Measurements from ENCODE around the gene ZNF618.

The ZNF618 gene

DNA sequence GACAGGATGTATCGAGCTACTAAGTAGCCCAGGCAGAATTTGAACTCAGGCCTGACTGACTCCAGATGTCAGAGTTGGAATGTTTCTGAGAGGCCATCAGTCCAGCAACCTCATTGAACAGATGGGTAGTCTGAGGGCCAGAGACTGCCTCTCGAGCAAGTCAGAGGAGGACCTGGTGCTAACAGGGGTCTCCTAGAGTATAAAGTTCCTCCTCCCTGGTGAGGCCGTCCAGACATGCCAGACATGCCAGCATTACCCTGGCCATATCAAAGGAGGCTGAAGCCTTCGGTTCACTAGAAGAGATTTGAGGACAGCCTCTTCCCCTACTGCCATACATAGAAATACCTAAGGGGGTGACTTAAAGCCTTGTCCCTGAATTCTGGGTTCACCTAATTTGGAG is 81.2 kb downstream of the ZNF618 start:
- no peak for DNase-seq (ENCODE audit: low read depth)

DNA sequence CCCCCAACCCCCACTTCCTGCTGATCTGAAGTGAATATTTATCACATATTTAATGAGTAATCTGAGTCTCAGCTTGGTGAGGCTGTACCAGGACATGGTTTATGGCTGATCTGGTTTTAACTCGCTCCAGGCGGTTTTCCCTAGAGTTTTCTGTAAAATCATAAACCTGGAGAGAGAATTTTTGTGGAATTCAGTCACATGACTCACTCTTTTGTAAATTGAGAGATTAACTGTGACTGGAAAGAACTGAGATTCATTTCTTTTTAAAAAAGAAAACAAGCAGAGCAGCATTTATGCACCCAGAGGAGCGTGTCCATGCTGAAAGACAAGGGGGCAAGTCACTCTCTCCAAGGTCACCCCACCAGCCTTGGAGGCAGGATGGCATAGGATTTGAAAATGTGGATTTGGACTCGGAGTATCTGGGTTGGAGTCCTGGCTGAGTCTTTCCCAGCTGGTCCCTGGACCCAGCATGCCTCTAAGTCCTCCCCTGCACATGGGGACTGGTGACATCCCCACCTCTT is 81.8 kb downstream of the ZNF618 start:
- no peak for DNase-seq (ENCODE audit: low read depth)

DNA sequence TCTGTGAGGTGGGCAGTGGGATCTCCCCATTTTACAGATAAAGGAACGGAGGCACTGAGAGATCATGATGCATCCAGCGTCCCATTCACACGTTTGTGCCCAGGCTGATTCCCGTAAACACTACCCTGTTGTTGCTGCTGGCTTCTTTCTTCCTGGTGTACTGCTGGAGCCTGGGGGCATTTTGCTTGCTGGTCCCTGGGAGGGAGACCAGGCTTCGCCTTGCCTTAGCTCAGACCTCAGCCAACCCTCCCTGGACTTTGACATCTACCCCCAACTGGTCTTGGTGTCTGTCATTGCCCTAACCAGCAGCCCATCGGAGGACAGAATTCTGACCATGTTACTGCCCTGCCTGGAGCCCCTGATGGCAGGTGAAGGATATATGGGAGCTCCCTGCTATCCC is 82.4 kb downstream of the ZNF618 start:
- no peak for DNase-seq (ENCODE audit: low read depth)

DNA sequence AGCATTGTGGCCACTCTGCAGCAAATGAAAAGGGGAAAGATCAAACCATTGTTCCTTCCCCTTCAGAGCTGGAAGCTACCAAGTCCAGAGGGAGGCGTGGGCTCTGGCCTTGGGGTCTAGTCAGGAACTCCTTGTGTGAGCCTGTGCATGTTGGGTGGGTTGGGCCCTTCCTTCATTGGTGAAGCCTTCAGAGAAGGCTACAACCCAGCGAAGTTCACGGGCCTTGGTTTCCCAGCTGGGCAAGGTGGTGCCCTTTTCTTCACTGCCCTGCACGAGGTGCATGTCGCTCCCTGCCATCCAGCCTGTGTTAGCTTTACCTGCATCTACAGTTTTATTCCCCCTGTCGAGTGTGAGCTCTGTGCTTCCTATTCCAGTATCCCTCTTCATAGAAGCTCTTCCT is 84.7 kb downstream of the ZNF618 start:
- DNase-seq (ENCODE audit: low read depth) = no peak

DNA sequence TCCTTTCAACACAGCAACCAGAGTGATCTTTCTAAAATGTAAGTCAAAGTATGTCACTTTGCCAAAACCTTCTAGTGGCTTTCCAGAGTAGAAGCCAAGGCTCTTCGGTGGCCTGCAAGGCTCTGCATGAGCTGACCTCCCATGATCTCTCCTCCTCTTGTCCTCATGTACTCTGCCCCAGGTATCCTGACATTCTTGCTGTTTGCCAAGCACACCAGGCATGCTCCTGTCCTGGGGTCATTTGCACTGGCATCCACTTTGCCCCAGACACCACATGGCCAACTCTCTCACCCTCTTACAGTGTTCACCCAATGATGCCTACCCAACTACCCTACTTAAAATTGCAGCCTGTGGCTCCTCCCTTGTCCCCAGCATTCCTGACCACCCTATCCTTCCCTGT is 86.3 kb downstream of the ZNF618 start:
- DNase-seq (ENCODE audit: low read depth) = no peak

DNA sequence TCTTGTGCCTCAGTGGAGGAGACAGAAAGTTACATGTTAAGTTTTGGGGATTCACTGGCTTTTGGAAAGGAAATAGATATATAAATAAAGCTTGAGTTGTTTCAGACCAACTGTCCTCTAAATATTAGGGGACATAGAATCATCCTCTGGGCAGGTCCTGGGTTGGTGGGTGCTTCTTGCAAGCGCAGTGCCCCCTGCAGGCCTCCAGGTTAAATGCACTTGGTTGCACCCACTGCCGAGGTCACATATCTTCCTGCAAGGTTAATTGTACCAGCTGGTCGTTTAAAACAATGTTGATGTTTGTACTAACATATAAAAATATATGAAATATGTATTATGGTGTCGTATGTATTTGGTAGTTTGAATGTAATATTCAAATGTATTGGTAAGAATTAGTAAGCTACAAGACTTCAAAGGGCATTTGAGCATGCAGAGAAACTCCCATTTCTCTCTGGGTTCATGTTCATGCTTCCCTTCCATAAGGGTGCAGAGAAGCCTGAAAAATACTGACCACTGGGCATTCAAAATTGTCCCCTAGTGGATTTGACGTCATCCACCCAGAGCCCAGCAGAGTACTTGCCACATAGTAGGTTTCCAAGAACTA is 87.0 kb downstream of the ZNF618 start:
- DNase-seq (ENCODE audit: low read depth) = peak; percentile 2

DNA sequence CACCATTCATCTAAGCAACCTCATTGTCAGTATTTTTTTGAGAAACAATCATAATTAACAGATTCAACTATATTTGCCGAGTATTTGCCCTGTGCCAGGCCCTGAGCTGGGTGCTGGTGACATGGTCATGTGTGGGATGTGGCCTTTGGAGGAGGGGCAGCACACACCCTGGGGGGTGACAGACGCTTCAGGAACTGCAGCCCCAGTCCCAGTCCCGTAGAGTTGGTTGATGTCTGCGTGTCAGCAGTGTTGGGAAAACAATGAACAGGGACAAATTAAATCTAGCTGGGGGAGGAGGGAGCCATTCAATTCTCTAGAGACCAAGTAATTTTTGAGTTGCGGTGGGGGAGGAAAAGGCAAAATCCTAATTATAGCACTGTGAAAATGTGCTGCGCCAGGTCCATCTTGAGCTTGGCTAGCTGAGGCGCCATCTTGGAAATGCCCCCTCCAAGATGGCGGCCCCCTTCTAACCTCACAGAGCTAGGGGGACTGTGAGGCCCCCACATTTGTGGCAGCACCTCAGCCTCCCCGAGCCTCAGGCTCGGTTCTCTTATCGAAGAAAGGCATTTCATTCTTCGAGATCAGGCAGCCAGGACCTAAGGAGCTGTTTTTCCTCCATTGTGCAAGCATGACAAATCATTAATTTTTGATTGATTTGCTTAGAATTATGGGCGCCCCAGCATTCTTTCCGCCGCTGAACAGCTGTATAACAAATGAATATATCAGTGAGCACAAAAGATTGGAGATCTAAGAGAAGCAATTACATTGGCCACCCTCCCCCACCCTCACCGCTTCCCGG is 87.8 kb downstream of the ZNF618 start:
- DNase-seq (ENCODE audit: low read depth) = no peak

DNA sequence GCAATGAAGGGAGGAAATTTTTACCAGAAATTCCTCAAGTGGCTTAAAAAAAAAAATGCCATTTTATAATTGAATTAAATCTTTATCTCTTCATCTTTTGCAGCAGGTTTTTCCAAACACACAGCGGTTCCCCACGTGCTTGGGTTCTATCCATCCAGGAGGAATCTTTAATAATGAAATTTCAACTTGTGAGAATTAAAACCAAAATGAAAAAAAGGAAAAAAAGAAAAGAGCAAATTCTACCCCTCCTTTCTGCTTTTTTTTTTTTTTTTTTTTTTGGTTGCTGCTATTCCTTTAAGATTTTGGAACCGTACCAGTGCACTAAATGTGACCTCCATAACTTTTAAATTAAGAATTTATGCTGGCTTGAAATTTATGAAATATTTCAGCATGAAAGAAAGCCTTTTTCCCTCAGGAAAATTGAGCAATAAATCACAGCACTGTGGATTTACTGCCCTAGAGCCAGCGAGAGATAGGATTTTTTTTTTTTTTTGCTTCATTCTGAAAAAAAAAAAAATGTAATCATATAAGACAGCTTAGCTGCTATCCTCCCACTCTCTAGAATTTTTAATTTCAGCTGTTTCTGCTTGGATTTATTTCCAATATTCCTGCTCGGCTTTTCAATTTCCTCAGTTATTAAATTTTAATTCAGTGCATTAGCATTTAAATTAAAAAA is 88.5 kb downstream of the ZNF618 start:
- no peak for DNase-seq (ENCODE audit: low read depth)

DNA sequence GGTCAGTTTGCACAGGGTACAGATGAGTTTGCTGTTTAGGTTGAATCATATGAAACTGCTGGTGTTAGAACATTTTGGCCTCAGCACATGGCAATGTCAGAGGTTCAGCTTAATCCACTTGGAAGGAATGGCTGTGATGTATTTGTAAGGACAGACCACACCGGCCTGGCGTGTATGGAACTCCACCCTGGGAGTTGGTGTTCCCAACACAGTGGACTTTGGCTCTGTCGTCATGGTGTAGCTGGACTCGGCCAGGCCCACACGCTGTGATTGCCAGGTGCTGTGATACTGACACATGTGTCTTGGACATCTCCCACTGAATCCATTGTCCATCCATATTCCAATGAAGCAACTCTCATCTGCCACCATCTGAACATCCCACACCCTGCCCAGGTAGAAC is 90.3 kb downstream of the ZNF618 start:
- DNase-seq (ENCODE audit: low read depth) = no peak

DNA sequence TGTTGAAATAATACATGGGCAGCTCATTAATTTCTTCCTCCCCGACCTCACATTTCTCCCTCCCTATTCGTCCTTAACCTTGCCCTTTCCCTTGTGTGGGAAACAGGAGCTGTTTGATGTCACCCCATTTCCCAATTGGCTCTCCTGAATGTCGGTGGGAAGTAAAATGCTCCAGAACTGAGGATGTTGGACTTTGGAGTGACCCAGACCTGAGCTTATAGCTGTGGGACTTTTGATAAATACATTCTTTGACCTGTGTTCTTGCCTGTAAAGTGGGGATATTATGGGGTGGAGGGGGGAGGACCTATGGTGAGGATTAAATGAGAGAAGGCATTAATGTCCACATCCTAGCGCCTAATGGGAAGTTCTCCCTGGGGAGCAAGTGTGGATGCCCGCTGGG is 91.3 kb downstream of the ZNF618 start:
- no peak for DNase-seq (ENCODE audit: low read depth)

DNA sequence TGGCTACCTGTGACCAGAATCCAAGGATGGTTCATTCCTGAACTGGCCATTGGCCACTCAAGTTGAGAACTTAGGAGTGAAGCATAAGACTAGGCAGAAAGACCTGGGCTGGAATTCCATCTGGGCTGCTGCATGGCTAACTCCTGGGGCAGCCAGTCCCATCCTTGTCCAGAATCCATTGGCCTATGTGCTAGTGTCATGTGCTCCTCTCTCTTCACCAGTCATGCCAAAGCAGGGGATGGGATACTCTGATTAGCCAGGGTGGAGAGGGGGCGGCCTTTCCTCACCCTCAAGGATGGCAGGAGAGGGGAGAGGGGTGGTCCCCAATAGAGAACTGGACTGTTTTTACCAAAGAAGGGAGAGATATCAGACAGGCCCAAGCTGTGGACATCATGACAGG is 93.2 kb downstream of the ZNF618 start:
- no peak for DNase-seq (ENCODE audit: low read depth)

DNA sequence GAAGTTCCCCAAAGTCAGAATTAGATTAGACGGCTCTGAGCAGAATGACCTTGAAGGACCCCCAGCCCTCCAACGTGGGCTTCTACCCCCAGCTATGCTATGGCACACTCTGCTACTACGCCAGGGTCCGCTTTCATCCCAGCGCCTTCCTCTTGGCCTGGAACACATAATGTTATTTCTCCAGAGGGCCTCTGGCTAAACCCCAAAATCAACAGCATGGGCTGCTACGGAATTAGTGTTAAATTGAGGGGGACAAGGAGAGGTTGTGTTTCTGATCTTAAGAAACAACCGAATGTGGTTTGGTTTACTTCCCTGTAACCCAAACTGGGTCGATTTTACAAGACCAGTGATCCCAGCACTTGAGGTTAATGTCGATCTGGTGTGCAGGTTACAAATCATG is 97.1 kb downstream of the ZNF618 start:
- no peak for DNase-seq (ENCODE audit: low read depth)

DNA sequence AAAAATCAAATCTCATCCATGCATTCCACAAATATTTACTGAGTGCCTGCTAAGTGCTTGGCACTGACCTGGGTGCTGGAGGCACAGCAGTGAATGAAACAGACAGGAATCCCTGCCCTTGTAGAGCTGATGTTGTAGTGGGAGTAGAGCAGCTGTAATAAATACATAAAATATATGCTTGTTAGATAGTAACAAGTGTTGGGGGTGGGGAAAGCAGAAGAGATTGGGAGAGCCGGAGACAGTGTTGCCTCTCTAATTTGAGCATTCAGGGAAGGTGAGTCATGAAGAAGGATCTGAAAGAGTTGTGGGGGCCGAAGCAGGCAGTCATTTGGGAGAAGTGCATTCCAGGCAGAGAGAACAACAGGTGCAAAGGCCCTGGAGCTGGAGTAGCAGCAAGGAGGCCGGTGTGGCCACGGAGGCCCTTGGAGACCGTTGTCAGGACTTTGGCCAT is 97.9 kb downstream of the ZNF618 start:
- no peak for DNase-seq (ENCODE audit: low read depth)

DNA sequence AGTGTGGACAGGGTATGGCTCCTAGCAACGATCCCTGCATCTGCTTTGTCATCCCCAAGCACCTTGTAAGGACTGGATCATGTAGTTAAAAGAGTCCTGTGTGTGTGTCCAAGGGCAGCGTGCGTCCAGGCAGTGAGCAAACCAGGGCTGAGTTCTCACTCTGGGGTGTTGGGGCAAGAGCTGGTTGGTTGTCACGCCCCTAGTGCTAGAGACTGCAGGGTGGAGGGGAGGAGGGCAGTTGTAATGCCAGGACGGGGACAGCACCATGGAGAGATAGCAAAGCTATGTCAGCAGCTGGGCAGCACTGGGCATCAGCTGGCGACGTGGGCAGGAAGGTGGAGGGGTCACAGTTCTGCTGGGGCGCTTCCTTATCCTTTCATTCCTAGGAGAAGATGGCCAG is 100.8 kb downstream of the ZNF618 start:
- no peak for DNase-seq (ENCODE audit: low read depth)

DNA sequence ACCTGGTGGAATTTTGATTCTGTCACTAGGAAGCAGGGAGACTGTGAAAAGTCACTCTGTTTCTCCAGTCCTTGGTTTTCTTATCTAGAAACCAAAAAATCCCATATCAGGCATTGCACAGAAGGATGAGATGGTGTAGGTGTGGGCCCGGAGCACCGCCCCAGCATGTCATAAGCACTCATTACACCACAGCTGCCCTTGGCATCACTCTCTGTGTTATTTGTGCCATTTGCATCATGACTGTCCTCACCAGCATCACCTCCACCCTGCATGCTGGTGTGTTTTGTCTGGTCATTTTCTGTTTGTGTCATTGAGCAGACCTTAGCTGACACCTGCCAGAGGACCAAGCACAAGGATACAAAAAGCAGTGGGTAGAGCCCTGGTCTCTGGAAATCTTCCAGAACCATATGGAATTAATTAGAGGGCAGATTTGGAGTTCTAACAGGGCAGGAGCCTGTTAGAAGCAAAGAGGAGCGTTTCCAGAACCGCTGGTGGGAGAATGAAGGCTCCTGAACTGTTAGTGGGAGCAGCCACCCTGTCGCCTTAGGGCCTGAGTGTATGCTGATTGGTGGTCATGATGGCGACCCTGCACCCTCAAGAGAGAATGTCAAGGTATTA is 102.7 kb downstream of the ZNF618 start:
- DNase-seq (ENCODE audit: low read depth) = no peak

DNA sequence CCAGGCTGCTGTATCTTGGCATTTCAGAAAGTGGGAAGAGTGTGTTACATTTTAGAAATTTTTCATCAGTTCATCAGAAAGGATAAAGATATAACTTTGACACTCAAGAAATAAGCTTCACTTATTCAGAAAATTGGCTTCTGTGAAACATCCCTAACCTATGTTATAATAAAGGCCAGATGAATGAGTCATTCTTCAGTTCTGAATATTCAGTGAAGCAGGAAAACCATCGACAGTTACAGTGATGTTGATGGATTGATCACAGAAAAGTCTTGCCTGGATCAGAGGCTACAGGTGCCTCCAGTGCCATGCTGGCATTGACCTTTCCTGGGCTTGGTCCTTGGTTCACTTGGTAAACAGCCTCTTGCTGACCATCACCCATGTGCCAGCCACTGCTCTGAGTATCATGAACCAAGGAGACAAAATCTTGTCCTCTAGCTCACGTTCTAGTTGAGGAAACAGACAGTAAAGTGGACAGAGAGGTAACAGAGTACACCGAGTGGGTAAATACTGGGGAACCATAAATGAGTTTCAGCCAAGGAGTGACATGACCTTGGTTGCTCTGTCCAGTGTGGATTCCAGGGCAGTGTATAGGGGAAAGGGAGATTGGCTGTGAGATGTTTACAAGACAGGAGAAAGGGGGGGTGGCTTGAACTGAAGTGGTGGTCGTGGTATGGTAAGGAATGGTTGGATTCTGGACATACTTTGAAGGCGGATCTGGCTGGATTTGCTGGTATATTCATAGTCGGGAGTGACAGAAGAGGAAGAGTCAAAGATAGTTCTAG is 103.4 kb downstream of the ZNF618 start:
- DNase-seq (ENCODE audit: low read depth) = no peak

DNA sequence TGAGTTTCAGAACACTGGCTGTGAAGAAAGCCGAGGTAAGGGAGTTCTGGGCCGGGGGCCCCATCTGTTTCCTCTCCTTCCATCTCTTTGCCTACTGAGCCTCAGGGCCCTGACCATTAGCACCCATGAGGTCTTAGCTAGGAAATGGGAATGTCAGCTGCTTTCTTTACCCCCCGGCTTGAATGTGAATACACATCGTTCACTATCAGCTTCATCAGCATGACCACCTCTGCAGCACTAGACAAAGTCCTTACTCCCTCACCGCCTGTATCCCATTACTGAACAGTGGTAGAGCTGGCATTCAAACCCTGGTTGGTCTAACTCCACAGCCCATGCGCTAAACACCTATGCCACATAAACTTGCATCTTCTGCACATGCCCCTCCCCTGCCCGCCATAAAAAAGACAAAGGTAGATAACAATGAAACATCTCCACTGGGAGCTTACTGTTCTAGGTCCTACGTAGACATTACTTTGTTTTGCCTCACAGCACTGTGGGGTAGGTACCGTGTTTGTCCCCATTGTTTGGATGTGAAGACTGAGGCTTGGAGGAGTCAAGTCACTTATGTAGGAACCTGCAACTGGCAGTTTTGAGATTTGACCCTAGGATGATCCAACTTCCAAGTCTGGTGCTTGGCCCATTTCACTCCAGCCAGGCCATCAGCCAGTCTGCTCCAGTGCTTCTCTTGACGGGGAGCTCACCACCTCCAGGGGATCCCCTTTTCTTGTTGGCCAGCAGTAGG is 108.7 kb downstream of the ZNF618 start:
- DNase-seq (ENCODE audit: low read depth) = no peak

DNA sequence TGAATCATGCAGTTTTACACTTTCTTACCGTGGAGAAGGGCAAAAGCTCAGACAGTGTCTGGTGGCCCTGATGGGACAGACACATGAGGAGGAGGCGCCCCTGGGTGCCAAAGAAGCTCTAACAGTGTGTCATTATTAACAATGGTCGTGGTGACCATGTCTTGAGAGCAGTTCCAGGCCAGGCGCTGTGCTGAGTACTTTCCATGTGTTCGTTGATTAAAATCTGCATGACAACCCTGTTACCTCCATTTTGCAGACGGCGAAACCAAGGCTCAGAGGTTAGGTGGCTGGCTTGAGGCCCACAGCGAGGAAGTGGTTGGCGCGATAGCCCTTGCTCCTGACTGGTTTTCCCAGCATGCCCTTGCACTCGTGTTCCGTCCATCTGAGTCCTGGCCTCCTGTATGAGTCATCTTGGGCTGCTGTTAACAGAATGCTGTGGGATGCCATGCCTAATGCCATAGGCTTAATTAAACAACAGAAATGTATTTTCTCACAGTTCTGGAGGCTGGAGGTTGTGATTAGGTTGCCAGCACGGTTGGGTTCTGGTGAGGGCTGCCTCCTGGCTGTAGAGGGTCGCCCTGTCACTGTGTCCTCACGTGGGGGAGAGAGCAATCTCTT is 110.0 kb downstream of the ZNF618 start:
- no peak for DNase-seq (ENCODE audit: low read depth)

DNA sequence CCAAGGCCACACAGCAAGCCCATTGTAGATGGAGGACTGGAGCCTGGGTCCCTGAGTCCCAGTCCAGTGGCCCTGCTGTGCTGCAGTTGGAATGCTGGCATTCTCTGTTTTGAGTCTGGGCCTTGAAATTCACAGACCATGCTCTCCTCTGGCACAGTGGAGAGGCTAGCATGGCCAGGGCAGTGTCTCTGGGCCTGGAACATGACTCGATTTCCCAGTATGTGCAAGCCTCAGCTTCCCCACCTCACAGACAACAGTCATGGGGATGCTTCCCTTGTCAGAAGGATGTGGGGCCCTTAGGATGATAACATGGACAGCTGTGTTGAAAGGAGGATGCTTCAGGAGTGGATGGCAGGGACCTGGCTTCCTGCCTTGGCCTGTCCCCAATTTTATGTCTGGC is 110.8 kb downstream of the ZNF618 start:
- no peak for DNase-seq (ENCODE audit: low read depth)

DNA sequence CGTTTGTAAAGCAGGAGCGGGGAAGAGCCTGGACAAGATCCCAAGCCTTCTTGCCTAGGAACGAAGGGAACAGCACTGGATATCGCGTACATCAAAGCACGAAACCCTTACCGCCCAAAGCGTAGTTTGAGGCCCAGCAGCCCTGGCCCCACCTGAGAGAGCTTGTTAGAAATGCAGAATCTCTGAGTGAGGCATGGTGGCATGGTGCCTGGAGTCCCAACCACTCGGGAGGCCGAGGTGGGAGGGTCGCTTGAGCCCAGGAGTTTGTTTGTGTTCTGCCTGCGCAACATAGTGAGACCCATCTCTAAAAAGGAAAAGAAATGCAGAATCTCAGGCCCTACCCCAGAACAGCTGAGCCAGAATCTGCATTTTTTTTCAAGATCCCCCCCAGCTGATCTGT is 111.4 kb downstream of the ZNF618 start:
- DNase-seq (ENCODE audit: low read depth) = no peak

Measured in stimulated activated CD4-positive, alpha-beta T cell treated with anti-CD3 and anti-CD28 coated beads, Interleukin-2, amount 100 ng/mL, for 4 hours (primary cell).